Hematopoietic multipotent progenitor cell treated with erythropoietin and hydrocortisone succinate and interleukin-3 and kit ligand, for 17 days (in vitro differentiated cells): Measurements from ENCODE around the gene CTSW.
"Not testable (repeated sequence)": the region's sequence is repeated elsewhere in the genome, so short reads cannot be mapped to it uniquely, and the experiment has no call there.

Experiments used
- DNase-seq: peaks from one replicate; pipeline ENCODE4 v3.0.0-alpha.2; 2015; ENCODE audit warnings: low spot score

Gene CTSW, protein sequence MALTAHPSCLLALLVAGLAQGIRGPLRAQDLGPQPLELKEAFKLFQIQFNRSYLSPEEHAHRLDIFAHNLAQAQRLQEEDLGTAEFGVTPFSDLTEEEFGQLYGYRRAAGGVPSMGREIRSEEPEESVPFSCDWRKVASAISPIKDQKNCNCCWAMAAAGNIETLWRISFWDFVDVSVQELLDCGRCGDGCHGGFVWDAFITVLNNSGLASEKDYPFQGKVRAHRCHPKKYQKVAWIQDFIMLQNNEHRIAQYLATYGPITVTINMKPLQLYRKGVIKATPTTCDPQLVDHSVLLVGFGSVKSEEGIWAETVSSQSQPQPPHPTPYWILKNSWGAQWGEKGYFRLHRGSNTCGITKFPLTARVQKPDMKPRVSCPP

DNA sequence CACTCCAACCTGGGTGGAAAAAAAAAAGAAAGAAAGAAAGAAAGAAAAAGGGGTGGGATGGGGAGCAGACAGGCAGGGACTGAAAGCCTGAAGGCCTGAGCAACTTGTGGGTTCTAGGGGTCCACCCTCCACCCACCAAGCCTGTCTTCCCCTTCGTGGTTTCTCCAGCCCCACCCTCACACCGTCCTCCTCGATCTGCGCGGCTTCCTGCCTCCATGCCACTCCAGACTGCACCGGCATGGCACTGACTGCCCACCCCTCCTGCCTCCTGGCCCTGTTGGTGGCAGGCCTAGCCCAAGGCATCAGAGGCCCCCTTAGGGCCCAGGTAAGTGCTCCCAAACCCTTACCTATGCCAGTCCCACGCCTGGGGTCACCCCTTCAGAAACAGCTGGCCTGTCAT, at the start of gene CTSW:
Gene CTSW (plus strand): TSS at position 221 of the 400 bp plus-strand sequence. CDS start 18 bp downstream, at position 239.
- no peak for DNase-seq

DNA sequence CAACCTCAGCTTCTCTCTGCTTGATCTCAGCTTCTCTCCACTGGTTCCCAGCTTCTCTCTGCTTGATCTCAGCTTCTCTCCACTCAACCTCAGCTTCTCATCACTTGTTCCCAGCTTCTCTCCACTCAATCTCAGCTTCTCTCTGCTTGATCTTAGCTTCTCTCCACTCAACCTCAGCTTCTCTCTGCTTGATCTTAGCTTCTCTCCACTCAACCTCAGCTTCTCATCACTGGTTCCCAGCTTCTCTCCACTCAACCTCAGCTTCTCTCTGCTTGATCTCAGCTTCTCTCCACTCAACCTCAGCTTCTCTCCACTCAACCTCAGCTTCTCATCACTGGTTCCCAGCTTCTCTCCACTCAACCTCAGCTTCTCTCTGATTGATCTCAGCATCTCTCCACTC, 47.4 kb upstream of the CTSW start:
- not testable (repeated sequence) for DNase-seq

DNA sequence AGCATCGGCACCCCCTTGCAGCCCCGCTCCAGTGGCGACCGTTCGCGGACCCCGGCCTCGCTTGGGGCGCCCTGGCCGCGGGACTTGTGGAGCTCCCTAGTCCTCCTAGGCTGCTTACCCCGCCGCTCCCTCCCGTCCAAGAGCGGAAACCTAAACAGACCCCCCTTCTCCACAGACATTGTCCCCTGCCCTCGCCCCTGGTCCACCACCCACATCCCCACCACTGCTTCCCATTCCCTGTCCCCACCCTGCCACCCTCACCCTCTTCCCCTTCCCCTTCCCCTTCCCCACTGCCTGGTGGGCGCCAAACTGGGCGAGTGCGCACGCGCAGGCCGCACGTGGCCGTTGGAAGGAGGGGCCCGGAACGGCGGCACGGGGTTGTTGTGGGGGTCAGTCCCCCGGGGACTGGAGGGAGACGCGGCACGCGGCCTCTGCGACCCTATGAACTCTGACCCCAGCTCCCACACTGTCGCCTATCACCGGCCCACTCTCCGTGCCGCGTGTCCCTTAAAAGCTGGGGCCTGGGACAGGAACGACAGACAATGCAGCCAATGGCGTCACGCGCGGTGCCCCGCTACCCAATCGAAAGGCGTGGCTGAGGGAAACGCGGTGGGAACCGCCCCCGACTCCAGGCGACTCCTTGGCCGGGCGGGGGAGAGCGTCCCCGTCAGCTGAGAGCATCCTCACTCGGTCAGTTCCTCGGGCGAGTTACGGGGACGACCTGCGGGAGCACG, 46.2 kb upstream of the CTSW start, which contains the start of gene SNX32:
Gene SNX32 (plus strand): TSS at position 667 of the 734 bp plus-strand sequence. CDS start 103 bp downstream, outside the sequence.
- DNase-seq: peak; percentile 87

DNA sequence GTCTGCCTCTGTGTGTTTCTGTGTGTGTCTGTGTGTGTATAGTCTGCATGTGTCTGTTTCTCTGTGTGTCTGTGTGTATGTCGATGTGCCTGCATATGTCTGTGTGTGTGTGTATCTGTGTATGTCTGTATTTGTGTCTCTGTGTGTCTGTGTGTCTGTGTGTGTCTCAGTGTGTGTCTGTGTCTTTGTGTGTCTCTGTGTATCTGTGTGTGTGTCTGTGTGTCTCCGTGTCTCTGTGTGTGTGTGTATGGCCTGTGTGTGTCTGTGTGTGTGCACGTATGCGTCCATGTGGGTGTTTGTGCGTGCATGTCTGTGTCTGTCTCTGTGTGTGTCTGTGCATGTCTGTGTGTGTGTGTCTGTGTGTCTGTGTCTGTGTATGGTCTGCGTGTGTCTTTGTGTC, 45.4 kb upstream of the CTSW start:
- DNase-seq: no peak

DNA sequence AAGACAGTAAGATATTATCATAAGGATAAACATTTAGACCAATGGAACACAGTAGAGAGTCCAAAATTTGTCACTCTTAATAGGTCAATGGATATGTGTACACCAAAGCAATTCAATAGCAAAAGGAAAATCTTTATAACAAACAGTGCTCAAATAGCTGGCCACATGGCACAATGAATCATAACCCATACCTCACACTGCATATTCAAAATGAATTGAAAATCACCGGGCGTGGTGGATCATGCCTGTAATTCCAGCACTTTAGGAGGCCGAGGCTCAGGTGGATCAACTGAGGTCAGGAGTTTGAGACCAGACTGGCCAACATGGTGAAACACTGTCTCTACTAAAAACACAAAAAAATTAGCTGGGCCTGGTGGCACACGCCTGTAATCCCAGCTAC, 37.5 kb upstream of the CTSW start:
- no peak for DNase-seq

DNA sequence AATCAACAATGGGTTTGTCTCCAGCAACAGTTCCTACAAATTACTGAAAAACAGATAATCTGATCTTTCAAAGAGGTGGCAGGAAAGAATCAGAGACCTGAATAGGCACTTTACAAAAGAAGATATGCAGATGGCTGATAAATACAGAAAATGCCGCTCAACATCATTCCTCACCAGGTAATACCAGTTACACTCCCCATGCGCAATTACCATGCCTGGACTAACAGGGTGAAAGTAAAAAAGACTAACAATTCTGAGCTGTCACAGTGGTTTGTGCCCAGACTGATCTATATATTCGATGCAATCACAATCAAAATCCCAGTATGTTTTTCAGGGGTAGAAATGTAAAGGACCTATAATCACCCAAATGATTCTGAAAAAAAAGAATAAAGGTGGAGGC, 35.8 kb upstream of the CTSW start:
- DNase-seq: no peak

DNA sequence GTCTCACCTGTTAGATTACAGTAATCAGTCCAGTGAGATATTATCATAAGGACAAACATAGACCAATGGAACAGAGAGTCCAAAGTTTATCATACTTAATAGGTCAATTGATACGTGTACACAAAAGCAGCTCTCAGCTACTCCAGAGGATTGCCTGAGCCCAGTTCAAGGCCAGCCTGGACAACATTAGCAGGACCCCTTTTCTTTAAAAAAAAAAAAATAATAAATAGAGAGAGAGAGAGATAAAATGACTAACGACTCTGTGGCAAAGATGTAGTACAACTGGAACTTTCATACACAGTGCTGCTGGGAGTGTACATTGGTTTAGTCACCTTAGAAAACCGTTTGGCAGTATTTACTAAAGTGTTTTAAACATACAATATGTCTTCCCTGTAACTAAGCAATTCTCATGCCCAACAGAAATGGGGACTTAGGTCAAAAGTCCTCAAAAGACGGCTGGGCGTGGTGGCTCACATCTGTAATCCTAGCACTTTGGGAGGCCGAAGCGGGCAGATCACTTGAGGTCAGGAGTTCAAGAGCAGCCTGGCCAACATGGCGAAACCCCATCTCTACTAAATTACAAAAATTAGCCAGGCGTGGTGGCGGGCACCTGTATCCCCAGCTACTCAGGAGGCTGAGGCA, 35.3 kb upstream of the CTSW start:
- no peak for DNase-seq

DNA sequence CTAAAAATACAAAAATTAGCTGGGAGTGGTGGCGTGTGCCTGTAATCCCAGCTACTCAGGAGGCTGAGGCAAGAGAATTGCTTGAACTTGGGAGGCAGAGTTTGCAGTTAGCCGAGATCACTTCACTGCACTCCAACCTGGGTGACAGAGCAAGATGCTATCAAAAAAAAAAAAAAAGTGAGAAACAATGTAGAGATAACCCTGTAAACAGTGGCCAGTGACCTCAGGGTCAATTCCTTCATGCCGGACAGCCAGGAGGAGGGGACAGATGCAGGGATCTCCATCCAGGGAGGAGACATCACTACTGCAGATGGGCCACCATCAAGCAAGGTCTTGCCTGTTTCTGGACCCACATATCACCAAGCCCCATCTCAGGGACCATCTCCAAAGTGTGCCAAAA, 31.9 kb upstream of the CTSW start:
- no peak for DNase-seq

DNA sequence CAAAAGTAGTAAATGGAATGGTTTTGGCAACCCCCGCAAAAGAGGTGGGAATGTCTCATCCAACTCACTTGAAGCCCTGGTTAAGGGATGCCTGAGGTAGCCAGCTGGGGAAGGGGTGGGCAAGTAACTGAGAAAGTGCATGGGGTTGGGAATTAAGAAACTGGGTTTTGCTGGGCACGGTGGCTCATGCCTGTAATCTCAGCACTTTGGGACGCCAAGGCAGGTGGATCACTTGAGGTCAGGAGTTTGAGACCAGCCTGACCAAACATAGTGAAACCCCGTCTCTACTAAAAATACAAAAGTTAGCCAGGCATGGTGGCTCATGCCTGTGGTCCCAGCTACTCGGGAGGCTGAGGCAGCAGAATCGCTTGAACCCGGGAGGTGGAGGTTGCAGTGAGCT, 30.9 kb upstream of the CTSW start:
- not testable (repeated sequence) for DNase-seq

DNA sequence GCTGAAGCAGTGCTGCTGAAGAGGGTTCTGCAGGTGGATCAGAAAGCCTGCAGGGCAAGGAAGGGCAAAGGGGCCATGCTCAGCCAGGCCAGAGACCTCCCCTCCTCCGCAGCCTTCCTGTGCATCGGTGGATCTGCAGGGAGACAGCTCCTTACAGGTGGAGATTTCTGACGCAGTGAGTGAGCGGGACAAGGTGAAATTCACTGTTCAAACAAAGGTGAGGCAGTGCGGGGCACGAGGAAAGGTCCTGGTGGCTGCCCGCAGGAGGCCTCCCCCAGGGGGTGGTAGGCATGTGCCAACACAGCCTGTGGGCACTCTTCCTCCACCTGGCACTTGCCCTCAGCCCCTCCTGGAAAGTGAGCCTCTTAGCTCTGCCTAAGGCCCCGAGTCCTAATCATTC, 30.3 kb upstream of the CTSW start:
- no peak for DNase-seq

DNA sequence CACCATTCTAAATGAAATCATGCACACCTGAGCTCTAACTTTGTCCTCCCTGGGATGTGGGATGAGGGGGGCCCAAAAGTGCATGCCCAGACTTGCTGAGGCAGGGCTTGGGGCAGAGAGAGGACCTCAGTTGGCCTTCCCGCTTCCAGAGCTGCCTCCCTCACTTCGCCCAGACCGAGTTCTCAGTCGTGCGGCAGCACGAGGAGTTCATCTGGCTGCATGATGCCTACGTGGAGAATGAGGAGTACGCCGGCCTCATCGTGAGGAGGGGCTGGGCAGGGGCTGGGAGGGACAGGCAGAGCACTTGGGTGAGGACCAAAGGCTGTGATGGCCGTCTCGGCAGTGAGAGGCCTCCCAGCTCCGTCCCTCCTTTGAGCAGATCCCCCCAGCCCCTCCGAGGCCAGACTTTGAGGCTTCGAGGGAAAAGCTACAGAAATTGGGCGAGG, 29.8 kb upstream of the CTSW start:
- no peak for DNase-seq

DNA sequence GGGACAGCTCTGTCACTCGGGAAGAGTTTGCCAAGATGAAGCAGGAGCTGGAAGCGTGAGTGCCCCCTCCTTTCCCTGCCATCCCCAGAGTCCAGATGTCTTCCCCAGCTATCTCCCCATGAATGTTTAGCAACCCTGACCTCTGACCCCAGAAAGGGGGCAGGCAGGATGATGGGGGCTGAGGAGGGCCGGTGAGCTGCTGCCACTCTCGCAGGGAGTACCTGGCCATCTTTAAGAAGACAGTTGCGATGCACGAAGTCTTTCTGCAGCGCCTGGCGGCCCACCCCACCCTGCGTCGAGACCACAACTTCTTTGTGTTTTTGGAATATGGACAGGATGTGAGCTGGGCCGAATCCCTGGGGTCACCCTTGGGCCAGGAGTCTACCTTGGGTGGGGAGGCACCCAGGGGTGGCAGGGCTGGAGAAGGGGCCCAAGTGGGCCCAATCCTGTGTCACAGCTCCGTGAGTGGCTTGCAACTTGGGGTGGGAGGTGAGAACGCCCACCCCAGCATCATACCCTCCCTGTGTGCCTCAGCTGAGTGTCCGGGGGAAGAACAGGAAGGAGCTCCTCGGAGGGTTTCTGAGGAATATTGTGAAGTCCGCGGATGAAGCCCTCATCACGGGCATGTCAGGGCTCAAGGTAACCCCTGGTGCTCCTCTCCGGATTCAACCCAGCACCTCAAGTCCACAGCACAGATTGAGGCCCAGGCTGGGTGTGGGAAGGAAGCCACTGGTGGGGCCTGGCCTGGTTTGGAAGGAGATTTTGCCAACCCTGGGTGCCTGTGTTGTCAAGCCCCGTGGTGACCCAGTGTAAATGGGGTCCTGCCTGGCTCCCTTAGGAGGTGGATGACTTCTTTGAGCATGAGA, 29.2 kb upstream of the CTSW start:
- DNase-seq: no peak

DNA sequence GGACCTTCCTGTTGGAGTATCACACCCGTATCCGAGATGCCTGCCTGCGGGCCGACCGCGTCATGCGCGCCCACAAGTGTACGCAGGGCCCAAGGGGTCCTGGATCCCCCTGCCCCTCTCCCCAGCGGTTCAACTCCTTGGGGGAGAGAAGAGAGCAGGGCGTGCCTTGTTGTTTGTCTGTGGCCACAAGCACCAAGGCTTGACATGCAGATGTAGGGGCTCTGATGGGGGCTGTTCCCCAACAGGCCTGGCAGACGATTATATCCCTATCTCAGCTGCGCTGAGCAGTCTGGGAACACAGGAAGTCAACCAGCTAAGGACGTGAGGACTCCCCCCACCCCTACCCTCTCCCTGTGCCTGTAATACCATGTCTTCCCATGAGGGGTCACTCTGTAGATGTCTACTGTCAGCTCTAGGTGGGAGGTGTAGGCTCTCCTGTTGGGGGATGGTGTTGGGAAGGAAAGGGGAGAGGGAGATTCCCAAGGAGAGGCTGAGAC, 28.5 kb upstream of the CTSW start:
- DNase-seq: no peak

DNA sequence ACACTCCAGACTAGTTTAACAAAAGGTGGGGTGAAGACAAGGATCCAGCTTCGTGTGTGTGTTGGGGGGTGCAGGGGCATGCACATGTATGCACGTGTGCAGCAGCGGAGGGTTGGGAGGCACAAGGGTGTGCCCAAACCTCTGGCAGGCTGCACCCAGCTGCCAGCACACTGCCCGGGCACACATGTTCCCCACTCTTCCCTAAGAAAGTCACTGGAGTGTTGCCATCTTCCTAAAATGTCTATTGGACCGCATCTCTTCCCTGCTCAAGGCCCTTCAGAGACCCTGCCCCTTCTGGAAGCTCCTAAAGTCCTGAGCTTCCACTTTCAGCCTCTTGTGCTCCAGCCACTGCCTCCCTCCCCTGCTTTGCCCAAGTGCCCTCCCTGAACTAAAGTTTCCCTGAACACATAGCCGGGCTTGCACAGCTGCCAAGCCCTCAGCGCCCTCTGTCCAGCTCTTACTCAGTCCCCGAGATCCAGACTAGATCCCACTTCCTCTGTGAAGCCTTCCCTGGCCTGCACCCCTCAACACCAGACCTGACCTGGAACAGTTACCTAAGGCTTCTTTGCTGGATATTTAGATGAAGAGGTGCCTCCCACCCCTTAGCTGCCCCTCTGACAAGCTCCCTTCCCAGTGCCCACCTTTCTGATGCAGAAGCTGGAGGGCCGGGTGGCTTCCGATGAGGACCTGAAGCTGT, 27.7 kb upstream of the CTSW start:
- DNase-seq: no peak

DNA sequence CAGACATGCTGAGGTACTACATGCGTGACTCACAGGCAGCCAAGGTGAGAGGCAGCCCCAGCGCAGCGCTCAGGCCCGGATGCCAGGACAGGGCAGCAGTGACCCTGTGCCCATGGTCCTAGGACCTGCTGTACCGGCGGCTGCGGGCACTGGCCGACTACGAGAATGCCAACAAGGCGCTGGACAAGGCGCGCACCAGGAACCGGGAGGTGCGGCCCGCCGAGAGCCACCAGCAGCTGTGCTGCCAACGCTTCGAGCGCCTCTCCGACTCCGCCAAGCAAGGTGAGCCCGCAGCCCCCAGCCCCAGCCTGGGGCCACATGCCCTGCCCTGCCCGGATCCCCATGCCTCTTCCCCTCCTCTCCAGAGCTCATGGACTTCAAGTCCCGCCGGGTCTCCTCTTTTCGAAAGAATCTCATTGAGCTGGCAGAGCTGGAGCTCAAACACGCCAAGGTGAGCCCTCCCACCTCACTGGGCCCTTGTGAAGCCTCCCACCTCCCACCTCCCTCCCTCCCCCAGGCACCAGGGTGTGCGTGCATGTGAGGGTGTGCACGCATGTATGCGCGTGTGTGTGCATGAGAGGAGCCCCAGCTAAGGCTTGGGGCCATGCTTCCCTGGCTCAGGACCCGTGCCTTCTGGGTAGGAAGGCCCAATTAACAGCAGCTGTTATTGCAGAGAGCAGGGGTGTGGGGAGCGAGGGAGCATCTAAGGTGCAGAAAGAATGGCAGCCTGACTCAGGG, 27.0 kb upstream of the CTSW start:
- no peak for DNase-seq

DNA sequence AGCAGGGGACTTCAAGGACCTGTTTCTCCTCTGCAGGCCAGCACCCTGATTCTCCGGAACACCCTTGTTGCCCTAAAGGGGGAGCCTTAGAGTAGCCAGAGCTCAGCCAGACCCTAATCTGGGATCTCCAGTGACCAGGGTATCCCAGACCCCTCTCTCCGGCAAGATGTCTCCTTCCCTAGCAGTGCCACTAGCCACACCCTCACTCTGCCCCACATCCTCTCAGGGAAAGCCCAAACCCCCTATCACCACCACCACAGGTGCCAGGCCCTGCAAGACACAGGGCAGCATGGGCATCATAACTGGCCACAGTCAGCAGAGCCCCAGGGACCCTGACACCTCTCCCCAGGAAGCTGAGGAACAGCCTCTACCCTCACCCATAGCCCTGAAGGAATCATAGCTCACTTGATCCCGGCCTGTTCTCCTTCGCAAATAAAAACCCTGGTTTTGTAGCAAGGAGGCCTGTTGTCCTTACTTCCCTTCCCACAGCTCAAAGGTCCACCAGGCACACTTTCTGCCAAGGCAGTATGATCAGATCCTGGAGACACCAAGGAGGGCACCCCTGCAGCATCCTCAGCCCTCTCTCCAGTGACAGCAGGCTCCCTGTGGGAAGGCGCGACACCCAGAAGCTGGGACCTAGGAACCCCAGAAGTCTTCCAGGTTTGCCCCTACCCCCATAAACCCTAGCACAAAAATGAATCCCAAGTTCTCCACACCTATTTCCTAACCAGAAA, 26.2 kb upstream of the CTSW start:
- no peak for DNase-seq

DNA sequence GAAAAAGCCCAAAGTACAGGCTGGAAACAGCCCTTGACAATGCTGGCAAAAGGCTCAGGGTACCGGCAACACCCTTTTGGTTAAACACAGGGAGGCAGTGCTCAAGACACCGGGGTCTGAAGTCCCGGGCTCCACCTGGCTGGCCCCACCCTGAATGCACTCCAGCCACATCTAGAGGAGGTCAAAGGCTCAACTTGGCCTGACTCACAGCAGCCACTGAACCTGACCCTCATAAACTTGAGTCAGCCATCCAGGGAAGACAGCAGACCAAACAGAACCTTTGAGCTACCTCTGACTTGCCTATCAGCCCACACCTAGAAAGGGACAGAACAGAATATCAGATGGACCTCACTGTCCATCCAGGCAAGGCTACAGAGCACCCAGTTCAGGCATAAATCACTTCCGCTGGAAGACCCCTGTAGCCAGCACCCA, 25.5 kb upstream of the CTSW start:
- DNase-seq: no peak

DNA sequence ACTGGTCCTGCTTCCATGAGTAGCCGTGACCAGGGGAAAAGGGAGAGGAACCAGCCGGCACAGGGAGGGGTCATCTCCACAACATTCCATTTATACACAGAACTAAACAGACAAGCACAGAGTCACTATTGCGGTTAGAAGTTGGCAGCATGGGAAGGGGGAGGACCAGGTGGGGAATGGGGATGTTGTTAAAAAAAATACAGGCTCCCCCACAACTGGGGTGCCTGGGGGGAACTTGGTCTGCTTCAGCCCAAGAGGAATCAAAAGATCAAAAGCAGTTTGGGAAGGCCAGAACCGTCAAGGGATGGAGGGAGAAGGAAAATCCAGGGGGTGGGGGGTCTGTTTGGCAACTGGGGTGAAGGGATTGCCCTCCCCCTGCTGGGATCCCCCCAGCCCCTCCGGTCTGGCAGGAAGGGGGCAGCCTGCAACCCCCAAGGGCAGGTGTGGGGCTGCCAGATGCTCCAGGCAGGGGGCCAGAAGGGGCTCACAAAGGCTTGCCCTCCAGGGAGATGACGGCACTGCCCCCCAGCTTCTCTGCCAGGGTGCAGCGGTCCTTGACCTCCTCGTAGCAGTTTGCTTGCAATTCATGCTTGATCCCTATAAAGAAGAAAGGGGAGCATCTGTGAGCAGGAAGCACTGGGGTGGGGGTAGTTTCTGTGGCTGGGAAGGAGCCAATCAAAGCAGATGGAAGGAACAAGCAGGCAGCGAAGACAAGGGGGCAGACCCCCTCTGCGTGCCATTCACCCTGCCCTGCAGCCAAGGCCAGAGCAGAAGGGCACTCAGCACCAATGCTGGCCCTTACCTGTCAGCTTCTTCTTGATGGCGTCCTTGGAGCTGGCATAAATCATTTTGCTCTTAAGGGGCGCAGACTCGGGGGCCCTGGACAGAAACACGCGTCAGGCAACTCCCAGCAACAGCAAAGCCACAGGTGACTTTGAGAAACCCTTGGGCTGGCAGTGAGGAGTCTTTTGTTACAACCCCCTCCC, 24.5 kb upstream of the CTSW start:
- DNase-seq: no peak
